Activated CD8-positive, alpha-beta memory T cell treated with anti-CD3 and anti-CD28 coated beads, Interleukin-2, amount 10 ng/mL, durations not matched to agents 7 days and 5 days (primary cell): Measurements from ENCODE around the gene EPHB1. TPM values are rescaled to one million over a fixed set of nuclear protein-coding genes. Genes with fewer than 3 reads are reported as not detected.

Experiments used
- ATAC-seq: fragments of 150-1000 bp; cut with Tn5 transposase; one replicate; pipeline ENCODE4 v1.10.0; 2021; ENCODE audit warnings: moderate library complexity
- CTCF ChIA-PET: fragments of 350-600 bp; sonication (Branson Sonifier 250); formaldehyde crosslinking; loops from one replicate; lab custom pipeline; 2021; ENCODE audit warnings: antibody characterized with exemption; lab: Charles Lee
- DNase-seq: peaks from one replicate; pipeline ENCODE4 v3.0.0-alpha.2; 2020
- H3K27ac Mint-ChIP-seq: one replicate; pipeline ENCODE4 v1.8.0; 2021; ENCODE audit warnings: mild to moderate bottlenecking, mixed read lengths
- H3K27me3 Mint-ChIP-seq: one replicate; pipeline ENCODE4 v1.8.0; 2021; ENCODE audit warnings: mixed read lengths
- H3K36me3 Mint-ChIP-seq: one replicate; pipeline ENCODE4 v1.8.0; 2021; ENCODE audit warnings: mild to moderate bottlenecking, mixed read lengths
- H3K4me1 Mint-ChIP-seq: one replicate; pipeline ENCODE4 v1.8.0; 2021; ENCODE audit warnings: mixed read lengths
- H3K4me3 Mint-ChIP-seq: one replicate; pipeline ENCODE4 v1.8.0; 2021; ENCODE audit warnings: mild to moderate bottlenecking, moderate library complexity, mixed read lengths
- H3K9me3 Mint-ChIP-seq: one replicate; pipeline ENCODE4 v1.8.0; 2022; ENCODE audit warnings: low read depth, mixed read lengths
- total RNA-seq, 2 experiments: library from RNA; stranded (reverse); gene quantifications; one replicate each; pipeline ENCODE4 v1.2.3, GENCODE V29; 2021

Gene EPHB1
- total RNA-seq, 2 experiments from 2014 or later = 0.35 to 2.2 TPM

GRCh38 chr3:134849561-134849960 lies 54.5 kb downstream of the EPHB1 start:
- H3K27ac Mint-ChIP-seq = no peak overlapping the region
- peaks cover 11% of the 10 kb centered on the region for H3K27me3 Mint-ChIP-seq
- no peaks in the 10 kb centered on the region for H3K9me3 Mint-ChIP-seq
- CTCF ChIA-PET = interaction anchor here (1.1 kb wide), 1 partner anchor 55 kb away, joined by 3 read pairs; the partner anchor contains the start of gene EPHB1
- H3K4me1 Mint-ChIP-seq = peaks cover 14% of the 10 kb centered on the region
- DNase-seq (no peak), ATAC-seq (no peak)
- H3K36me3 Mint-ChIP-seq = no peaks in the 10 kb centered on the region
- no peak overlapping the region for H3K4me3 Mint-ChIP-seq

- DNase-seq (no peak), ATAC-seq (no peak)
- H3K4me1 Mint-ChIP-seq = peaks cover 14% of the 10 kb centered on the region
- H3K4me3 Mint-ChIP-seq = no peak overlapping the region
- no peak overlapping the region for H3K27ac Mint-ChIP-seq
- no peaks in the 10 kb centered on the region for H3K9me3 Mint-ChIP-seq
- CTCF ChIA-PET = no interaction called here
- H3K27me3 Mint-ChIP-seq = peaks cover 11% of the 10 kb centered on the region
- H3K36me3 Mint-ChIP-seq = no peaks in the 10 kb centered on the region
Measured at GRCh38 chr3:134850761-134851160, 55.7 kb downstream of the EPHB1 start.

GRCh38 chr3:134852132-134852531 lies 57.1 kb downstream of the EPHB1 start:
- no peak overlapping the region for H3K4me3 Mint-ChIP-seq
- no peaks in the 10 kb centered on the region for H3K9me3 Mint-ChIP-seq
- peaks cover 16% of the 10 kb centered on the region for H3K27me3 Mint-ChIP-seq
- no peak for DNase-seq
- no peak overlapping the region for H3K27ac Mint-ChIP-seq
- ATAC-seq = no peak
- peaks cover 15% of the 10 kb centered on the region for H3K4me1 Mint-ChIP-seq
- CTCF ChIA-PET = no interaction called here
- no peaks in the 10 kb centered on the region for H3K36me3 Mint-ChIP-seq

GRCh38 chr3:134852893-134853351 lies 57.9 kb downstream of the EPHB1 start:
- H3K27me3 Mint-ChIP-seq = peaks cover 20% of the 10 kb centered on the region
- H3K9me3 Mint-ChIP-seq = no peaks in the 10 kb centered on the region
- H3K27ac Mint-ChIP-seq = peak overlapping the region; percentile 78
- H3K4me1 Mint-ChIP-seq = peaks cover 23% of the 10 kb centered on the region
- peak; percentile 67 for ATAC-seq
- H3K36me3 Mint-ChIP-seq = no peaks in the 10 kb centered on the region
- CTCF ChIA-PET = interaction anchor here (1.0 kb wide), 1 partner anchor 289 kb away, joined by 4 read pairs; no protein-coding TSS in a partner anchor
- peak overlapping the region; percentile 37 for H3K4me3 Mint-ChIP-seq
- no peak for DNase-seq

GRCh38 chr3:134854254-134854653 lies 59.2 kb downstream of the EPHB1 start:
- CTCF ChIA-PET = no interaction called here
- Mint-ChIP-seq H3K9me3 (no peaks in the 10 kb centered on the region), H3K4me3 (no peak overlapping the region), H3K27ac (no peak overlapping the region), H3K36me3 (no peaks in the 10 kb centered on the region), H3K27me3 (peaks cover 13% of the 10 kb centered on the region), H3K4me1 (peaks cover 26% of the 10 kb centered on the region)
- no peak for ATAC-seq
- no peak for DNase-seq

- Mint-ChIP-seq H3K36me3 (no peaks in the 10 kb centered on the region), H3K27ac (no peak overlapping the region), H3K4me3 (no peak overlapping the region), H3K4me1 (peaks cover 24% of the 10 kb centered on the region), H3K9me3 (no peaks in the 10 kb centered on the region), H3K27me3 (peaks cover 18% of the 10 kb centered on the region)
- DNase-seq (no peak), ATAC-seq (no peak)
- CTCF ChIA-PET = no interaction called here
Measured at GRCh38 chr3:134857356-134857755, 62.3 kb downstream of the EPHB1 start.

- CTCF ChIA-PET = no interaction called here
- peaks cover 19% of the 10 kb centered on the region for H3K4me1 Mint-ChIP-seq
- DNase-seq (no peak), ATAC-seq (no peak)
- H3K4me3 Mint-ChIP-seq = no peak overlapping the region
- H3K27ac Mint-ChIP-seq = no peak overlapping the region
- peaks cover 18% of the 10 kb centered on the region for H3K27me3 Mint-ChIP-seq
- no peaks in the 10 kb centered on the region for H3K9me3 Mint-ChIP-seq
- no peaks in the 10 kb centered on the region for H3K36me3 Mint-ChIP-seq
Measured at GRCh38 chr3:134857776-134858362, 62.8 kb downstream of the EPHB1 start.

- no peak overlapping the region for H3K27ac Mint-ChIP-seq
- CTCF ChIA-PET = no interaction called here
- no peaks in the 10 kb centered on the region for H3K36me3 Mint-ChIP-seq
- ATAC-seq (no peak), DNase-seq (no peak)
- no peak overlapping the region for H3K4me3 Mint-ChIP-seq
- H3K27me3 Mint-ChIP-seq = peaks cover 18% of the 10 kb centered on the region
- peaks cover 12% of the 10 kb centered on the region for H3K4me1 Mint-ChIP-seq
- H3K9me3 Mint-ChIP-seq = no peaks in the 10 kb centered on the region
Measured at GRCh38 chr3:134858441-134859035, 63.5 kb downstream of the EPHB1 start.

- CTCF ChIA-PET = no interaction called here
- ATAC-seq (no peak), DNase-seq (no peak)
- H3K36me3 Mint-ChIP-seq = no peaks in the 10 kb centered on the region
- peaks cover 11% of the 10 kb centered on the region for H3K4me1 Mint-ChIP-seq
- no peak overlapping the region for H3K4me3 Mint-ChIP-seq
- no peak overlapping the region for H3K27ac Mint-ChIP-seq
- no peaks in the 10 kb centered on the region for H3K9me3 Mint-ChIP-seq
- H3K27me3 Mint-ChIP-seq = peaks cover 22% of the 10 kb centered on the region
Measured at GRCh38 chr3:134859341-134859740, 64.3 kb downstream of the EPHB1 start.

- H3K4me3 Mint-ChIP-seq = no peak overlapping the region
- CTCF ChIA-PET = no interaction called here
- DNase-seq (no peak), ATAC-seq (no peak)
- H3K36me3 Mint-ChIP-seq = no peaks in the 10 kb centered on the region
- no peaks in the 10 kb centered on the region for H3K9me3 Mint-ChIP-seq
- no peak overlapping the region for H3K27ac Mint-ChIP-seq
- peaks cover 11% of the 10 kb centered on the region for H3K4me1 Mint-ChIP-seq
- peaks cover 27% of the 10 kb centered on the region for H3K27me3 Mint-ChIP-seq
Measured at GRCh38 chr3:134860141-134860540, 65.1 kb downstream of the EPHB1 start.

GRCh38 chr3:134863915-134864314 lies 68.9 kb downstream of the EPHB1 start:
- ATAC-seq = no peak
- DNase-seq = no peak
- H3K27me3 Mint-ChIP-seq = peaks cover 26% of the 10 kb centered on the region

GRCh38 chr3:134864636-134865035 lies 69.6 kb downstream of the EPHB1 start:
- CTCF ChIA-PET = no interaction called here
- Mint-ChIP-seq H3K4me1 (no peaks in the 10 kb centered on the region), H3K27ac (no peak overlapping the region), H3K36me3 (no peaks in the 10 kb centered on the region), H3K4me3 (no peak overlapping the region), H3K9me3 (no peaks in the 10 kb centered on the region), H3K27me3 (peaks cover 26% of the 10 kb centered on the region)
- no peak for DNase-seq
- ATAC-seq = no peak

More at GRCh38 chr3:134863915-134864314, 68.9 kb downstream of the EPHB1 start:
- H3K36me3 Mint-ChIP-seq = no peaks in the 10 kb centered on the region
- H3K4me1 Mint-ChIP-seq = no peaks in the 10 kb centered on the region
- CTCF ChIA-PET = no interaction called here
- no peak overlapping the region for H3K27ac Mint-ChIP-seq
- H3K9me3 Mint-ChIP-seq = no peaks in the 10 kb centered on the region
- H3K4me3 Mint-ChIP-seq = no peak overlapping the region

- no peaks in the 10 kb centered on the region for H3K9me3 Mint-ChIP-seq
- H3K27ac Mint-ChIP-seq = no peak overlapping the region
- H3K4me3 Mint-ChIP-seq = no peak overlapping the region
- H3K27me3 Mint-ChIP-seq = peaks cover 23% of the 10 kb centered on the region
- H3K36me3 Mint-ChIP-seq = no peaks in the 10 kb centered on the region
- no peaks in the 10 kb centered on the region for H3K4me1 Mint-ChIP-seq
- ATAC-seq (no peak), DNase-seq (peak; percentile 30)
- CTCF ChIA-PET = no interaction called here
Measured at GRCh38 chr3:134867277-134867676, 72.2 kb downstream of the EPHB1 start.

- CTCF ChIA-PET = no interaction called here
- Mint-ChIP-seq H3K4me1 (no peaks in the 10 kb centered on the region), H3K4me3 (no peak overlapping the region), H3K27ac (no peak overlapping the region), H3K27me3 (peaks cover 20% of the 10 kb centered on the region), H3K36me3 (no peaks in the 10 kb centered on the region), H3K9me3 (no peaks in the 10 kb centered on the region)
- no peak for ATAC-seq
- no peak for DNase-seq
Measured at GRCh38 chr3:134869153-134869726, 74.2 kb downstream of the EPHB1 start.
